Aorta (tissue), 5 donors: ENCODE data around the gene TXK. TPM values are rescaled to one million over a fixed set of nuclear protein-coding genes. Genes with fewer than 3 reads are reported as not detected.

Experiments
- ATAC-seq: fragments of 200-7000 bp; cut with Tn5 transposase; one replicate; pipeline ENCODE4 v1.9.1; 2022; ENCODE audit warnings: moderate library complexity; ENCODE audit not compliant: low FRiP score
- DNase-seq, 2 donors: peaks; one replicate each; pipeline ENCODE4 v3.0.0-alpha.2; 2020
- H3K27ac ChIP-seq, 2 donors: one replicate each; pipeline ENCODE4 v1.5.1; 2013; ENCODE audit warnings: low read length in 2 of 2, mild to moderate bottlenecking in 2 of 2, moderate library complexity in 2 of 2, control low read depth in 1 of 2, inconsistent platforms in 1 of 2, low read depth in 1 of 2
- H3K27me3 ChIP-seq, 2 donors: one replicate each; pipeline ENCODE4 v1.6.1; 2013; ENCODE audit warnings: control low read depth in 1 of 2, low read length in 1 of 2, mild to moderate bottlenecking in 1 of 2, moderate library complexity in 1 of 2; ENCODE audit not compliant: insufficient read depth in 2 of 2, control insufficient read depth in 1 of 2
- H3K36me3 ChIP-seq, 2 donors: one replicate each; pipeline ENCODE4 v1.6.1; 2013; ENCODE audit warnings: control low read depth in 1 of 2, low read length in 1 of 2, mild to moderate bottlenecking in 1 of 2; ENCODE audit not compliant: insufficient read depth in 2 of 2, control insufficient read depth in 1 of 2
- H3K4me1 ChIP-seq, 2 donors: one replicate each; pipeline ENCODE4 v1.6.1; 2013; ENCODE audit warnings: low read length in 2 of 2, control low read depth in 1 of 2, mild to moderate bottlenecking in 1 of 2, moderate library complexity in 1 of 2; ENCODE audit not compliant: insufficient read depth in 2 of 2, control insufficient read depth in 1 of 2
- H3K4me3 ChIP-seq, 2 donors: one replicate each; pipeline ENCODE4 v1.5.1; 2013; ENCODE audit warnings: low read length in 2 of 2, control low read depth in 1 of 2, mild to moderate bottlenecking in 1 of 2
- H3K9me3 ChIP-seq: one replicate; pipeline ENCODE4 v1.6.1; 2013; ENCODE audit warnings: mild to moderate bottlenecking, low read length; ENCODE audit not compliant: control insufficient read depth
- WGBS, 2 donors: extraction: QIAGEN DNeasy Blood & Tissue Kit; methylation state at CpG; one replicate each; pipeline ENCODE4 v1.1.7; 2013; 5-methylcytosine and 5-hydroxymethylcytosine counted together
- intact Hi-C, 2 donors: fragments of 100-400 bp; cut with DNase I; formaldehyde crosslinking; loops; one replicate each; pipeline versions ENCODE4 v1.14.2 to v1.15.0; 2022
- polyA plus RNA-seq, 2 donors: library from polyadenylated mRNA; stranded (reverse); fragments of 200-250 nt; gene quantifications; one replicate each; pipeline ENCODE4 v1.2.3, GENCODE V29; 2013
- total RNA-seq, 2 donors: library from RNA; stranded (reverse); fragmentation: NEBNext Ultra II Directional; extraction: Animal tissue kit (Norgen Biotek cat#: 25700); gene quantifications; one replicate each; pipeline ENCODE4 v1.2.1, GENCODE V29; 2021
- donor health status: healthy with polysubstance abuse.
- donor health status: Bipolar disorder and iron deficiency.
- donor health status: DM: no; HTN: no; CAD: no.
- donor health status: DM: no; HTN: no; CAD: no.
- donor health status: DM: yes; HTN: yes; CAD: no.

TXK gene
- total and polyA plus RNA-seq, 4 donors = 0.87 to 6.8 (median 1.8) TPM

DNA sequence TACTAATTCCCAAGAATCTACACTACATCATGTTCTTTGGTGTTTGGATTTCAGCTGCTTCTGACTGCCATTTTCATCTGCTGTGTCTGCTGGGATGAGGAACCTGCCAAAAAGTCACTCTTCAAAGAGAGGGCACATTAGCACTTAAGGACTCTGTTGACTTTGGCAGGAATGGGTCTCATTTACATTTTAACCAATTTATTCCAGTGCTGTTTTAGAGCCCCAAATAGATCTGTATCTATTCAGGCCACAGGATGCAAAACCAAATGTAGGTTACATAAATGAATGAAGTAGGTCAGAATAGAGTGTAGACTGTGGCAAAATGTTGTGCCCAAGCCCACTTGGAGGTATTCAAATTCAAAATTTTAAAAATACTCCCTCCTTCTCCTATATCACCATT, 14.4 kb downstream of the TXK start:
- no peaks in the 10 kb centered on the region for H3K4me1 ChIP-seq
- H3K4me3 ChIP-seq = no peak overlapping the region
- intact Hi-C loops = no loop called here
- ATAC-seq = no peak
- H3K27ac ChIP-seq = no peak overlapping the region
- H3K27me3 ChIP-seq = no peaks in the 10 kb centered on the region
- no peak for DNase-seq
- no peaks in the 10 kb centered on the region for H3K36me3 ChIP-seq
- no peaks in the 10 kb centered on the region for H3K9me3 ChIP-seq

DNA sequence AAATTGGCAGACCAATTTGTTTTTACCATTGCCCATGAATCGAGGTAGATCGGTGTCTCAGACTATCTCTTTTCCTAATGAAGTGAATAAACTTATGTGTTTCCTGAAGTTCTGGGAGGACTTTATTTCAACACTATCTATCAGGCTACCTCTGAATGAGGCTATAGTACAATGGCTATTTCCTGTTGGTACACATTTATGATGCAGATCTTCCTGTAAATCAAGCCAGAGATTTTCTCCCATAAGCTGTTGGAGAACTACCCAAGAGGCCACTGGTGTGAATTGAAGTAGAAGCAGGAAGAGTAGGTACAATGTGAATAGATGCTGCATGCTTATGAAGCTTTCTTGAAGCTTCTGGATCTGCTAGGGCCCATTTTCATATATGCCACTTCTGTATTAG, 16.0 kb downstream of the TXK start:
- WGBS, 2 donors = 87 to 95% methylated on average over 2 of the region's 2 CpGs
- no peak for ATAC-seq
- intact Hi-C loops = no loop called here

DNA sequence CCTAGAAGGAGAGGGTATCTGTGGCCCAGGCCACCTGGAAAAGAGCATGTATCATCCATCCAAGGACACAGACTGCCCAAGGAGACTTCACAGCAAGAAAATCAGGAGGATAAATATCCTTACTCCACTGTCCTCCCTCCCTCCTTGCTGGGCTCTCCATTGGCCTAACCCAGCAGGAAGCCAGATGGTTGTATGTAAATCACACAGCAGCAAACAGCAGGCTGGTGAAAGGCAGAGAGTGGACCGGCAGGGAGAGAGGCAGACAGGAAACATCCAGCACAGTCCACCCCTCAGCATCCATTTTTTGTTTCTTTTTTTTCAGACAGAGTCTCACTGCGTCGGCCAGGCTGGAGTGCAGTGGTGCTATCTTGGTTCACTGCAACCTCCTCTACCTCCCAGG, 17.5 kb downstream of the TXK start:
- no peaks in the 10 kb centered on the region for H3K9me3 ChIP-seq
- WGBS, 2 donors = 73 to 76% methylated on average over 3 of the region's 3 CpGs
- ATAC-seq = no peak
- H3K36me3 ChIP-seq = no peaks in the 10 kb centered on the region
- no peak overlapping the region for H3K27ac ChIP-seq
- no peaks in the 10 kb centered on the region for H3K4me1 ChIP-seq
- H3K4me3 ChIP-seq = no peak overlapping the region
- no peak for DNase-seq
- H3K27me3 ChIP-seq = no peaks in the 10 kb centered on the region
- intact Hi-C loops = no loop called here

More for the DNA sequence above, 16.0 kb downstream of the TXK start:
- no peaks in the 10 kb centered on the region for H3K36me3 ChIP-seq
- H3K4me1 ChIP-seq = no peaks in the 10 kb centered on the region
- no peaks in the 10 kb centered on the region for H3K27me3 ChIP-seq
- no peak overlapping the region for H3K27ac ChIP-seq
- H3K9me3 ChIP-seq = no peaks in the 10 kb centered on the region
- H3K4me3 ChIP-seq = no peak overlapping the region
- DNase-seq = no peak

DNA sequence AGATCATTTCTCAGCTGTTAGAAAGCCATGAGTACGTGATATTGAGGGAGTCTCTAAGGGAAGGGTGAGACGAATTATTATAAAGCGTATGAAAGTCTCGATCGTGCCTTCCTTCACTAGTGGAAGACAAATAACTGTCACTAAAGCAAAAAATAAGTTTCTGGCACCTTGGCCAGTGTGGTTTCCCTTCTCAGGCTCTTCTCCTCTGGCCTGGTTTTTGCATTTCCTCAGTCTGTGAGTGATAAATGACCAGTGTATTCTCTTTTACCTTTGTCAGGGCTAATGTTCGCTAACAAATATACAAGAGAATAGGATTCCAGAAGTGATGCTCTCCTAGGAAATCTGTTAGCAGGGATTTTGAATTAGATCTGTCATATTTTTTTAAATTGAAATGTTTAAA, 19.6 kb downstream of the TXK start:
- no peak for DNase-seq
- Histone ChIP-seq H3K9me3 (no peaks in the 10 kb centered on the region), H3K27ac (no peak overlapping the region), H3K36me3 (no peaks in the 10 kb centered on the region), H3K27me3 (no peaks in the 10 kb centered on the region), H3K4me3 (no peak overlapping the region), H3K4me1 (no peaks in the 10 kb centered on the region)
- intact Hi-C loops = no loop called here
- no peak for ATAC-seq
- WGBS, 2 donors = 89% methylated on average over 6 of the region's 6 CpGs

DNA sequence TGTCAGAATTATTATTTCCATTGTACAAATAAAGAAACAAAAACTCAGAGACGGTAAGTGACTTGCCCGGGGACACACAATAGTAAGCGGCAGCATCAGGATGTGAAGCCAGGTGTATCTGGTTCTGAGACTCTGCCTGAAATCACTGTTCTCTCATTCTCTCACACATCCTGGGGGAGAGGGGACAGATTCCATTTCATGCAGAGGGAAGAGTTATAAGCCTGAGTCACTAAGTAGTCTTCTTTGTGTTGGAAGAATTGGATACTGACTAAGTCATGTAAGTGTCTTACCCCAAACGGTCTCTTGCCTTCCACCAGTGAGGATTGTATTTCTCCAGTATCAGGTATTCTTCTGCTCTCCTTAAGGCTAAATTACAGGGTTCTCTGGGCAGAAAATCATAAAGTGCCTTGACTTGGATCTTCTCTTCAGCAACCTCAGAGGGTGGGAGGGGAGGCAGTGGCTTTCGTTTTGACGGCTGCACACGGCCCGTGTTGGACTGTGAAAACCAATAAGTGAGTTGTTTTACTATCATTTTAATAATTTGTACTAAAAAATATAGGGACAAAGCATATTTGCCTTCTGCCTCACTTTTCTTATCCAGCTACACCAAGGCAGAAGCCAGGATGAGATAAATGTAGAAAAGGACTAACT, 21.9 kb downstream of the TXK start:
- 77 to 84% methylated on average over 8 of the region's 8 CpGs for WGBS, 2 donors
- Histone ChIP-seq H3K9me3 (no peaks in the 10 kb centered on the region), H3K4me3 (no peak overlapping the region), H3K36me3 (no peaks in the 10 kb centered on the region), H3K4me1 (no peaks in the 10 kb centered on the region), H3K27me3 (no peaks in the 10 kb centered on the region), H3K27ac (no peak overlapping the region)
- ATAC-seq = no peak
- DNase-seq = no peak
- intact Hi-C loops = no loop called here

DNA sequence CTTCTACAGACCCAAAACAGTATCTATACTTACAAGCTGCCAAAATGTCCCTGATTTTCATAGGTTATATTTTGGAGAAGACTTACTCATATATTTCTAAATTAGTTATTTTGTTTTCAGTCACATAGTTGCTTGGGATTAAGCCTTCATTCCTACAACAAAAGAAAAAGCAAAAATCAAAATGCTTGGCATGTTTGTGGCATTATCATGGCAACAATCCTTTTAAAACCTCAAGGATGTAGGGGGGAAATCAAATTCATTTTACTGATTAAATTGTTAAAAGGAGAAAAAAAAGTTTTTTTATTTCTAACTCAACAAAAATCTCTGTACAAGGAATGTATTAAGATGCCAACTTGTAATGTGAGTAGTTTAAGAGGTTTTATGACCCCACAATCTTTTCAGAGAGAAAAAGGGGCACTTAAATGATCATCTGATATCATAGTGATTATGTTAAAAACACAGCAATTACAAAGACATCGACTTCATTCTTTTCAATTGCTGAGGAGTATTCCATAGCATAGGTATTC, 23.5 kb downstream of the TXK start:
- Histone ChIP-seq H3K4me1 (no peaks in the 10 kb centered on the region), H3K27ac (no peak overlapping the region), H3K27me3 (no peaks in the 10 kb centered on the region), H3K4me3 (no peak overlapping the region), H3K36me3 (no peaks in the 10 kb centered on the region), H3K9me3 (no peaks in the 10 kb centered on the region)
- no peak for ATAC-seq
- 75 to 76% methylated on average over 1 of the region's 1 CpG for WGBS, 2 donors
- DNase-seq = no peak
- intact Hi-C loops = no loop called here

DNA sequence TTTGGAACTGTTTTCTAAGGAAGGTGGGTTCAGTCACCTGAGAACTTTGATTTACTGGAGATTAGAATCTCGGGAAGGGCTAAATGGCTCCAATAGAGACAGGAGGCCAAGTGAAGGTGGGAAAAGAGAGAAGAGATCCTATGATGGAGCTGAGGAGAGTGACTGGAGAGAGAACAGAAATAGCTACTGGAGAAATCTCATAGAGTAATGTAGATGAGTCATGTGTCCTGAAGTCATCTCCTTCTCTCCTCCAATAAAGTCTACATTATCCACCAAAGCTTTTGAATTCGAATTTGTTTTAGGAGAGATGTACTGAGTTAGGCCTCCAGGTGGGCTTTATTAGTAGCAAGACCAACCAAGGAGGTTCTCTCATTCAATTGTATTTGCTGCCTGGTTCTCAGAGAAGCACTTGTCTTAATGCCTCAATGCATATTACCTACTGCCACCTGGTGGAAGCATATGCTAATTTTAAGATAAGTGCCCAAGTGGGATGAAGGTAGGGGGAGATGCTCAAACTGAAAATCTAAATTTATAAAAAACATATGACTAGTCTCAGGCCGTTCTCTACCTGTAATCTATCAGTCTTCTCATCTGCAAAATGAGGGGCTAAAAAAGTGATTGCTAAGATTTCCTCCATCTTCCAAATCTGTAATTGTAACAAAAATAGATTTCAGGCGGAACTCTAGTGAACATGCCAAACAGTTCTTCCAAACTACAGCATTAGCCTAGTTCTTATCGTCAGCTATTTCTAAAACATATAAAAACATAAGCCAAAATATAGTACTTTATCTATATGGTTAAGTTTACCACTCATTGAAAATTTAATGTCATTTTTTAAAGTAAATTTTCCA, 24.4 kb downstream of the TXK start:
- intact Hi-C loops = no loop called here
- Histone ChIP-seq H3K27ac (no peak overlapping the region), H3K36me3 (no peaks in the 10 kb centered on the region), H3K4me3 (no peak overlapping the region), H3K9me3 (no peaks in the 10 kb centered on the region), H3K27me3 (no peaks in the 10 kb centered on the region), H3K4me1 (no peaks in the 10 kb centered on the region)
- ATAC-seq (no peak), DNase-seq (no peak)
- 25 to 34% methylated on average over 5 of the region's 5 CpGs for WGBS, 2 donors

DNA sequence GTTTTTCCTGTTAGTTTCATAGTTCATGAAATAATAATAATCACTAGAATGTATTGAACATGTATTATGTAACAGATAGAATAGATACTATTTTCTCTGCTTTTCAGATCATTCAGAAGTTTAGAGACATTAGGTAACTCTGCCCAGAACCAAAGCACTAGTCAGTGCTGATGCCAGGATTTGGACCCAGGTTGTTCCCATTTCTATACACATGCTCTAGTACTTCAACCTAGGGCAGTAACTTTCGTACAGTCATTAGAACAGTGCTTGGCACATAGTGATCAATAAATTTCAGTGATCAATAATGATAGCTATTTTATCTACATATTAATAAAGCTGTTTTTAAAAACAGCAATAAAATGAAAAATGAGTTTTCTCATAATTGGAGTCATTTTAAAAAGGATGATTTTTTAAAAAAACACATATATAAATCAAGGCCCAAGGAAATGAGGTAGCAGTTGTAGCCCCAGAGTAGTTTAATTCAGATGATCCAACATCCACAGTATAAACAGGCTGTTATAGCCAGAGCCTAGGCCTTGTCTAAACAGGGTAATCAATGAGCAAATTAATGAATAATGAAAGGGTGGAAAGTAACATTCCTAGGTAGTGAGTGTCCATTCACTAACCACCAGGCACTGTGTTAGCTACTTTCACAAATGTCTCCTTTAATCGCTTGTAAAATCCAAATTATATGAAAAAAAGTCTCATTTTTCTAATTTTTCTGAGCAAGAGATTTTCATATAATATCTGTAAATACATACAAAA, 25.6 kb downstream of the TXK start:
- Histone ChIP-seq H3K4me1 (no peaks in the 10 kb centered on the region), H3K36me3 (no peaks in the 10 kb centered on the region), H3K27ac (no peak overlapping the region), H3K27me3 (no peaks in the 10 kb centered on the region), H3K4me3 (no peak overlapping the region), H3K9me3 (no peaks in the 10 kb centered on the region)
- intact Hi-C loops = no loop called here
- 96 to 98% methylated on average over 2 of the region's 2 CpGs for WGBS, 2 donors
- ATAC-seq (no peak), DNase-seq (no peak)
